Suppressor macrophage treated with lipopolysaccharide for 1 hour (primary cell): ENCODE results near the gene NOTCH1.
"Not testable (repeated sequence)": the region's sequence is repeated elsewhere in the genome, so short reads cannot be mapped to it uniquely, and the experiment has no call there.

Experiments used
- DNase-seq, 3 donors: peaks; one replicate each; pipeline ENCODE4 v3.0.0-alpha.2; 2020 to 2022

The NOTCH1 gene

DNA sequence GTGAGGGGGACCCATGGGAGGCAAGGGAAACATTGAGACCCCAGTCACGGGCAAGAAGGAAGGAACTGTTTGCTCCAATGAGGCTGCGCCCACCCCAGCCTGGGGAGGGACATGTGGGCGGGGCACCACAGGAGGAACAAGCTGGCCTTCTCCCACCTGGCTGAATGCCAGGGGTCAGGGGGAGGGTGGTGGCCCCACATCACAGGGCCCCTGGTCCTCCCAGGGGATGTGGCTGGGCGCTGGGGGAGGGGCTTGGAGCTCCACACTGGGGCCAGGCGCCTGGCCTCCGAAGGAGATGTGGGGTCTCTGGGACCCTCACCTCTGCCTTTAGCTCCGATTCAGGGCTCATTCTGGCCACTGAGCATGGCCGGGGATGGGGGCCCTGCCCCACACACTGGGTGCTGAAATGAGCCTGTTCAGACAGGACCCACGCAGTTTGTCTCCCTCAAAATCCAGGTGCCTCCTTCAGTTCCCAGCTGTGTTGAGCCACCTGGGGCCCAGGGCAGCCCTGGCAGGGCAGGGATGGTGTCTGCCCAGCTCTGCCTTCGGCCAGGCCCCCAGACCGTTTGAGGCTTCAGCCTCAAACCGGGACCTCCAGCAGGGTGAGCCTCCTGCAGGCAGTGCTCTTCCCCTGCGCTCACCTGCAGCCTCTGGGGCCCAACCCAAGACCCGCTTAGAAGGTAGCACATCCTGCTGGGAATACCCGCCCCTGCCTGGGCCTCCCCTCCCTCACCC, 33.2 kb upstream of the NOTCH1 start:
- peak; percentile 29 to 49 (median 35) for DNase-seq

DNA sequence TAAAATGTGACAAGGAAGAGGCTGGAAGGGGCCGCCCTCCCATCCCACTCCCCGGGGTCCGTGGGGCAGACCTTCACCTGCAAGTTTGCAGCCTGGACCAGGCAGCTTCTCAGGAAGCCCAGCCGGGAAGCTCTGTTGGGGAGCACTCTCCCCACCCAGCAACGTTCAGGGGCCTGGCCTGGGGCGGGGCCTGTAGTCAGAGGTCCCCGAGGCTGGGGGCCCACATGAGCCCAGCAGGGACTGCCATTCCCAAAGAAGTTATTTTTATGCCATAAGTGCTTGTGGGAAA, 32.7 kb upstream of the NOTCH1 start:
- no peak for DNase-seq

DNA sequence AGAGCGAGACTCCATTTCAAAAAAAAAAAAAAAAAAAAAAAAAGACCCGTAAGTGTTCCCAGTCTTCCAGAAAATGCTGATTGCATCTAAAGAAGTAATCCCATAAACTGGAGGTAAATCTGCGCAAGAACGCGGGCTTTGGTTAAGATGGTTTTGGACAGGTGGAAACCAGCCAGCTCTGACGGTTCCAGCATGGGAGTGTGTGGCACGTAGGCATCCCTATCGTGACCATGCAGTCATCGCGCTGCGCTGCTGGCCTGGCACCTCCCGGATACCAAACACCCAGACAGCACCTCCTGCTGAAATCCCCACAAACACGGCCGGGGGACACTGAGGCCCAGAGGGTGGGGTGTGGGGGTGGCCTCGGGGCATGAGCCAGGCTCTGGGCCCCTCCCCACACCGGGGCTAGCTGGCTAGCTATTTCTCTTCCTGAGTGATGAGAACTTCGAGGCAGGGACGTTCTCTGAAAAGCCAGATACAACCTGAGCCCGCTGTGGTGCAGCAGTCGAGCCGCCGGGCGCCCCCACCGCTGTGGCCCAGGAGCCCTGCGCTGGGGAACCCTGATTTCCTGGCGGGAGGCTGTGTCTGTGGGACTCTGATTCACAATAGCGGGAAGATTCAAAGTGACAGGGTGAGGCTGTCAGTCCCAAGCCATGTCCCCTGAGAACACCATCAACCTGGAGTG, 32.2 kb upstream of the NOTCH1 start:
- DNase-seq = peak in 1 of 3 donors; percentile 10

DNA sequence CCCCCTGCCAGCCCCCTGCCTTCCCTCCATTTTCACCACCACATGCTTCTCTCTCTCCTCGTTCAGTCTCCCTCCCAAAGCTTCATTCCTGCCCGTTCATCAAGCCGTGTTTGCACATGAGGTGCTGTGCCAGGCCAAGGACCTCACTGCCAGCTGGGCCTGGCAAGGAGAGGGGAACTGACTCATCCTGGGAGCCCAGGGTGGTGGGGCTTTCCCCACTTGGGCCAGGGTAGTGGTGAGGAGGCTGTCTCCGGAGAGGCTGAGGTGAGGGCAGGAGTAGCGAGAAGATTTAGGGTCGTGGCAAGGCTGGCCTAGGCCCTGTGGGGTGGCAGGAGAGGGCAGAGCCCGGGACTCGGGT, 30.4 kb upstream of the NOTCH1 start:
- DNase-seq = peak; percentile 80 to 89 (median 84)

DNA sequence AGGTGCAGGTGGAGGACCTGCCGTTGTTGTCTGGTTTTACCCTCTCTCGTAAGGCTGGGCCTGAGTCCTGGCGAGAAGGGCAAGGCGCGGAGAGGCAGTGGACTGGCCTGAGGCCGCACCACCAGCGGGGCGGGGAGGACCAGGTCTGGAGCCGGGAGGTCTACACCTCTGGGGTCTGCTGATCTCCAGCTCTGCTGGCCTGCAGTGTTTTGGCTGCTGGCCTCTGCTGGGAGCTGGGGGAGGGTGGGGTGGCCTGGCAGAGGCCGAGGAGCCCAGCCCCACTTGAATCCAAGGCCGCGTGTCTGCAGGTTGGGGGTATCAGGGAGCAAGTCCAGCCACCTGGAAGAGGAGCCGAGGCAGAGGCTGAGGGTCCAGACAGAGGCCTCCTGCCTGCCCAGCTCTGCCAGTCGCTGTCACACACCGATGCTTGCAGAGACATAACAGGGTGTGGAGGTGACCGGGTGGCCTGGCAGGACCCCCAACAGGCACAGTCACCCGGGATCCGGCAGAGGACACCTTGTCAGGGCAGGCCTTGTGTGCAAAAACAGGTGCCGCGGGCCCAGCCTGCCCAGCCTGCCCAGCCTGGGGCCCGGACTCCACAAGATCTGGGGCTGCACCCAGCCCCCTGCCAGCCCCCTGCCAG, 29.9 kb upstream of the NOTCH1 start:
- no peak for DNase-seq

DNA sequence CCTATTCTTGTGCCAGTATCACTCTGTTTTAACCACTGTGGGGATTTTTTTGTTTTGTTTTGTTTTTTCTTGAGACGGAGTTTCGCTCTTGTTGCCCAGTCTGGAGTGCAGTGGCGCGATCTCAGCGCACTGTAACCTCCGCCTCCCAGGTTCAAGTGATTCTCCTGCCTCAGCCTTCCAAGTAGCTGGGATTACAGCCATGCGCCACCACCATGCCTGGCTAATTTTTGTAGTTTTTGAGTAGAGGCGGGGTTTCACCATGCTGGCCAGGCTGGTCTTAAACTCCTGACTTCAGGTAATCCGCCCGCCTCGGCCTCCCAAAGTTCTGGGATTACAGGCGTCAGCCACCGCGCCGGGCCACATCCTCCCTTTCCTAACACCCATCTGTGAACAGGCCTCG, 28.8 kb upstream of the NOTCH1 start:
- DNase-seq = not testable (repeated sequence)

DNA sequence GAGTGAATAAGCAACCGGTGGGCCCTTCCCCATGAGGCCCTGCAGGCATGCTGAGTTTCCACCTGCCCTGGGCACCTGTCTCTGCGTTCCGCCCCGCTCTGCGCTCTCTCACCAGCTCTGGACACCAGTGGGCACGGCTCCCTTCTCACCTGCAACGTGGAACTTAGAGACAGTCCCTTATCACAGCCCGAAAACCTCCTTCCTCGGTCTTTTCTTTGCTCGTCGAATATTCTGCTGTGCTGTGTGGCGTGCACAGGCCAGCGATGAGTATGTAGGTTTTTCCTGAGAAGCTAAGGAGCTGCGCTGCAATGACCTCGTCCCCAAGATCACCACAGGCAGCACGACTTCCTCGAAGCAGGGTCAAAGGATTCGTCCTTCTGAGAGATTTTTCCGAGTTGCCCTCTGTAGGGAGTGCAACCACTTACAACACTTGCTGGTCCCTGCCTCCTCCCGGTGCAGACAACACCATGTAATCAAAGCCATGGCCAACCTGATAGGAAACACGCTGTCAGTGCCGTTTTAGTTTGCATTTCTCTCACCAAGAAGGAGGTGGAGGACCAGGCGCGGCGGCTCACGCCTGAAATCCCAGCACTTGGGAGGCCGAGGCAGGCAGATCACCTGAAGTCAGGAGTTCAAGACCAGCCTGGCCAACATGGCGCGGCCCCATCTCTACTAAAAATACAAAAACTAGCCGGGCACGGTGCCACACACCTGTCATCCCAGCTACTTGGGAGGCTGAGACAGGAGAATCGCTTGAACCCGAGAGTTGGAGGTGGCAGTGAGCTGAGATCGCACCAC, 27.2 kb upstream of the NOTCH1 start:
- no peak for DNase-seq

DNA sequence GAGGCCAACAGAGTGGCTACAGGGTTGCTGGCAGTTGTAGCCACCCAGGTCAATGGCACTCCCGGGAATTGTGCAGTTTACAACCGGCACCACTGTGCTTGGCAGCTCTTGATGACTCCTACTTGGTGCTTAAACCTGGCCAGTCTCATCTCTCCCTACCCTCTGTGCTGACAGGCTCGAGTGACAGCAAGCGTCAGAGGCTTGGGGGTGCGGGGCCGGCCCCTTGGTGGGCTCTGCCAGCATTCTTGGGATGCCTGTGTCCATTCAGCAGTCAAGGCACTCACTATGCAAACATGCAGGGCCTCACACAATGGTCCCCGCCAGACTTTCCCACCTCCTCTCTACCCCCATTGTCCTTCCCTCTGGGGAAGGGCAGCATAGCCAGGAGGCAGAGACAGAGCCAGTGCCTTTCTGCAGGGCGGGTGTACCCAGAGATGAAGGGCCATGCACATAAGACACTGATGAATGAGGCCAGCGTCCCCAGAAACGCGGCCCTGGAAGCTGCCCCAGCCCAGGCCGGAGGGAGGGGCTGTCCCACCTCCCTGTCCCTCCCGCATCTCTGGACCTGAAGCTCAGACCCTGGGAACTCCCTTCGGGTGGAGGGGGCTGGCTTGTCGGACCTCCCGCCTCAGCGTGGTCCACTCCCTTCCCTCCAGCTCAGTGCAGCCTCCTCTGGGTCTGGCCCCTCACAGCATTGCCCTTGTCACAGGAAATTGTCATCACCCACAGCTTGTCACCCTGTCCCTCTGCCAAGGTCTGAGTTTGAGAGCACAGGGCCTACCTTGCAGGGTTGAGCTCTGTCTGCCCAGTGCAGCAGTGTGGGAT, 26.4 kb upstream of the NOTCH1 start:
- DNase-seq = no peak

DNA sequence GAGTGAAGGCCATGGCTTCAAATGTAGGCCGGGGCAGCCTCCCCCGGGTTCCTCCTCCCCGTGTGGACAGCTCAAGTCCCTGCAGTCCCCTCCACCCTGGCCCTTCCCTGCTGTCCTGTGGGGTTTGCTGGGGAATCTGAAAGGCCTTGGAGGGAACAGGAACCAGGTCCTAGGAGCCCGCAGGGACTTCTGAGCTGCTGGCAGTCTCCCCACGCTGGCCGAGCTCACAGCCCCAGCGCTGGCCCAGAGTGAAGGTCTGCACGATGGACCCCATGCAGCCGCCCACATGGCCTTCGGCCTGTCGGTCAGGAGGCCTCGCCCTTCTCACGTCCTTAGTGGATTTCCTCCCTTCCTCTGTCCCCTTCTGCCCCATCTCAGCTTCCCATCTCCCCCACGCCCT, 25.7 kb upstream of the NOTCH1 start:
- DNase-seq = peak in 2 of 3 donors; percentile 31 to 54

DNA sequence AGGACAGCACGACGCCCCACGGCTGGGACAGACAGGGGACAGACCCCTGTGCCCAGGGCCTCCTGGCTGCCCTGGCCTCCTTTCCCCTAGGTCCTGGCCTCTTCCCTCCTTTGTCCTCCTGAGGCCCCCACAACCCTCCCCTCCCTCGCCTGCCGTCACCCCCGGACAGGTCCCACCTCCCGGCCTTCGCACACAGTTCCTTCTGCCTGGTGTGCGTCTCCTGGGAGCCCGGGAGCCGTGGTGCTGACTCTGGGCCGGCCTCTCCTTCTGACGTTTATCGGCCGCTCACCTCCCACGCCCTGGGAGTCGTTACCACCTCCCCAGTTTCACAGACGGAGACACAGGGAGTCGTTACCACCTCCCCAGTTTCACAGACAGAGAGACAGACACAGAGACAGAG, 25.1 kb upstream of the NOTCH1 start:
- DNase-seq = no peak

DNA sequence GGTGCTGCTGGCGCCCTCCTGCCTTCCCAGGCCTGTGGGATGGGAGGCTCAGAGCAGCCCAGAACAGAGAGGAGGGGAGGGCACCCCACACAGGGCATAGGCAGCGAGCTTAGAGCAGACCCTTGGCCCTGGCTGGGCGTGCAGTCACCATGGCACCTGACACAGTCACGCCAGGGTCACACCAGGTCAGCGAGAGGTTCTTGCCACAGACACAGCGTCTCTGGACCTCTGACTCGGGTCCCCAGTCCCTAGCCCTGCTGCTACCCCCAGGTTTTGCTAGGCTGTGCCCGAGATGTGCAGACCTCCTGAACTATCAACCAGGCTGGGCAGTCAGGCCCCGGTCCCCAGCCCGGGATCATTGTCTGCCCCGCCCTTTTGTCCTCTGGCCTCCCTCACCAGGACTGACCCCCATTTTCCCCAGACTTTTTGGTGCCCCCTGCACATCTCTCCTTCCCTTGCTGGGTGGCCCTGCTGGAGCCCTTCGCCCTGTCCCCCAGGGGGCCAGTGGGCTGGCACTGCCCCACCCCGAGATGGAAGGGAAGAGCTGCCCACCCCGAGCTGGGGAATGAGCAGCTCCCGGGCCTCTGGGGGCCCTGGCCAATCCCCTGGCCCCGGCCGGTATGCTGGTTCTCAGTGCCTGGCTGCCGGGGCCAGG, 24.5 kb upstream of the NOTCH1 start:
- no peak for DNase-seq

DNA sequence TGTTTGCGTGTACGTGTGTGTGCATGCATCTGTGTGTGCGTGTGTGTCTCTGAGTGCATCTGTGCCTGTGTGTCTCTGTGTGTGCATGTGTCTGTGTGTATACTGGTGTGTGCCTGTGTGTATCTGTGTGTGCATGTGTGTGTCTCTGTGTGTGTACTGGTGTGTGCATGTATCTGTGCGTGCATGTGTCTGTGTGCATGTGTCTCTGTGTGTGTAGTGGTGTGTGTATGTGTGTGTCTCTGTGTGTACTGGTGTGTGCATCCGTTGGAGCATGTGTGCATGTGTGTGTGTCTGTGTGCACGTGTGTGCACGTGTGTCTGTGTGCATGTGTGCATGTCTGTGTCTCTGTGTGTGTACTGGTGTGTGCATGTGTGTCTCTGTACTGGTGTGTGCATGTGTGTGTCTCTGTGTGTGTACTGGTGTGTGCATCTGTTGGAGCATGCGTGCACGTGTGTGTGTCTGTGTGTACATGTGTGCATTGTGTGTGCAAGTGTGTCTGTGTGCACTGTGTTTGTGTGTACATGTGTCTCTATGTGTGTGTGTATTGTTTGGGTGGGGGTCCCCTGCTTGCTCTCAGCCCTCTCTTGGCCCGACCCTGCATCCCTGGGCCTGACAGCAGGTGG, 23.8 kb upstream of the NOTCH1 start:
- DNase-seq = no peak

DNA sequence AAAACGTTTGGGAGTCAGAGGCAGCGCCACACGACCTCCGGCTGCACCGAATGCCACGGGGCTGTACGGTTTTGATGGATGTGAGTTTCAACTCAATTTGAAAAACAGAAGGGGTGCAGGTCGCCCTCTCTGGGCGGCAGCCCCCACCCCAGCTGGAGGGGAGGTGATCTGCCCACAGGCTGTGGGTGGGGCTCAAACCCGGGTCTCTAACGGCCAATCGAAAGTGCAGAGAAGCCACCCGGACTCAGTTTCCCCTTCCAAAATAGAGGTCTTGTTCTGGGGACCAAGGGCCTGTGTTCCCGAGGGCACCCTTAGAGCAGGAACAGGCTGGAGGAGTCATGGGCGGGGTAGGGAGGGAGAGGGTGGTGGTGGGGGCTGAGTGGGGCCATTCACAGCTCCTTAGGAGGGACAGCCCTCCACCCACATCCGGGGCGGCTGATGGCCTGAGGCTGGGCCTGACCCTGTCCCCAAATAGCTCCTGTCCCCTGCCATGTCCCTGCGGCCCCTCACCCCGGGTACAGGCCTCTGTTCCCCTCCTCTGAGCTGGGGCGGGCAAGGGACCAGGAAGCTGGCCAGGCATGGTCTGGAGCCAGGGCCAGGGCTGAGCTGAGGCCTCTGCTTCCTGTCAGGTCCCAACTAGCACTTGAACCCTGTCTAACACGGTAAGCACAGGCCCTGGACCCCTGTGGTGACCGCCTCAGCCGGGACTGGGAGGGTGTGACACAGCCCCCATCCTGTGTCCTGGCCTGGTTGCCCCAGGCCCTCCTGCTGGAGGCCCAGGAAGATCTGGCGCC, 22.6 kb upstream of the NOTCH1 start:
- no peak for DNase-seq

DNA sequence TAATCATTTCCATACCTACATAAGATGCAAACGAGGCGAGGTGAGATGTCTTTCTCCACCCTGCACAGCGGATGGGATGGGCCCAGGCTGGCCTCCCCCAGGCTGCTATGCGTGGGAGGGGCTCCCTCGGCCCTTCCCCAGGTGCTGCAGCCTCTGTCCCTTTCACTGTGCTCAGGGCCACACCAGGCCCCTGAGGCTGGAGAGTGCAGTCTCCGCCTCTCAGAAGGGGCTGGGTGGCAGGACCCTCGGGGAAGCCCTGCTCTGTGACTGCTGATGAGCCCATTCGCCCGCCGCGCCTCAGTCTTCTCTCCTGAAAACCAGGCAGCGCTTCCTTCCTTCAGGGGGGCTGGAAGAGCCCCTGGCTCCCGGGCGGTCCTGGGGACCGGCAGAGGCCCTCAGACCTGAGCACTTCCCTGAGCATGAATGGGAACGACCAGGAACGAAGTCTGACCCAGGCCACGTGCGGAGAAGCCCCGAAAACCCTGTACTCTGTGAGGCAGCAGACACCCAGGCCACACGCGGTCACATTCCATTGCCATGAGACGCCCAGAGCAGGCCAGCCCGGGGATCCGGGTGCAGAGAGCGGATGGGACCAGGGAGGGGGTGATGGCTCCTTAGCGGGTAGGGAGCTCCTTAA, 21.9 kb upstream of the NOTCH1 start:
- no peak for DNase-seq

DNA sequence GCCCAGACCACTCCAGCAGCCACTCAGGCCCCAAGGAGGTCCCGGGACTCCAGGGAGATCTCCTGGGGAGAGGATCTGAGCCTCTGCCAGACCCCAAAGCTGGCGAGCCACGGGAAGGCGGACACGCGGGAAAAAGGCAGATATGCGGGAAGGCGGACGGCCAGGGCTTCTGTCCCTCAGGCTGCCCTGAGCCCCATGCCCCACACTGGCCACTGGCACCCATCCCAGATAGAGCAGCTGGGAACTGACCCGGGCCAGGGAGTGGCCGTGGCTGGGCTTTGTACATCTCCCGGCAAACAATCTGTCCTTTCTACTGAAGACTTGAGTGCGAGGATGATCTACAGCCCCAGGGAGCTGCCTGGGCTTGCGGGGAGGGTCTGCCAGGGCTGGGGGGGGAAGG, 21.1 kb upstream of the NOTCH1 start:
- no peak for DNase-seq

DNA sequence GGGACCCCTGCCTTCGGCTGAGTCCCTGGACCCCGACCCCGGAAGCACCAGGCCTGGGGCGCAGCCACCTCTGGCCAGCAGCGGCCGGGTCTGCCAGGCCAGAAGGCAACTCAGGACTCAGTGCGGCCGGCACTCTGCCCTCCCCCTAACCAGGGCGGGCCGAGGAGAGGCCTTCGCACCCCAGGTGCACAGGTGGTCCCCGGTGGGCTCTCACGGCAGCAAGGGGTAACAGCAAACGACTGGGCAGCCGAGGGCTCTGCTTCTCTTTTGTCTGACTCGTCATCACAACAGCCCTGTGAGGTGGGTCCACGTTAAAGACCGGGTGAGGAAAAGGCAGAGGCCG, 20.7 kb upstream of the NOTCH1 start:
- no peak for DNase-seq

DNA sequence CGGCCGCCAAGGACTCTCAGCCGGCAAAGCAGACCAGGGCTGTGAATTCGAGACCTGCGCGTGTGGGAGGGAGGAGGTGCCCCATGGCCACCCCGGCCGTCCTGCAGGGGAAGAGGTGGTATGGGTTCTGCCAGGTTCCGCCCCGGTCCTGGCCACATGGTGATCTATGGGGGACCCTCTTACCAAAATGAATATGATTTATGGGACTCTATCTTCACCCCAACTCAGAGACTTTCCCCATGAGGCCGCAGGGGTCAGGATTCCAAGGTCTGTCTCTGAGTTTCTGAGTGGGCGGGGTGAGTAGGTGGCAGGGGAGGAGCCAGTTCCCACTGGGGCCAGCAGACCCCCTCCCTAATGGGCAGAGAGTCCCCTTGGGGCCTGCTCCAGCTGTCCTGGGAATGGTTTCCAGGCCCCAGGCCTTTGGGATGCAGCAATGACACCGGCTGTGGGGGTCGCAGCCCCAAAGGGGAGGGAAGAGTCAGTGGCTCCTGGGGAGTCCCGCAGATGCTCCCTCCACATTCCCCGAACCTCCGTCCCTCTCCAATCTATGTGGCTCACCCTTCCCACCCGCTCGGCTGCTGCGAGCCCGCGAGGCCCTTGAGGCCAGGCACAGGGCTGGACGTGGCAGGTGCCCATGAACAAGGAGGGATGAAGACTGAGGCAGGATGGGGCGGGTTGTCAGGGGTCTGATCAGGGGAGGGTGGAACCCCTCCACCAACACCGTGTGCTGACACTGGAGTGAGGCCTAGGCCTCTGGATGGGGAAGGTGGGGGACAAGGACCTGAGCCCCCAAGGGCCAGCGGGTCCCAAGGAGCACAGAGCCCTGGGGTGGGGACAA, 20.1 kb upstream of the NOTCH1 start:
- DNase-seq = no peak

DNA sequence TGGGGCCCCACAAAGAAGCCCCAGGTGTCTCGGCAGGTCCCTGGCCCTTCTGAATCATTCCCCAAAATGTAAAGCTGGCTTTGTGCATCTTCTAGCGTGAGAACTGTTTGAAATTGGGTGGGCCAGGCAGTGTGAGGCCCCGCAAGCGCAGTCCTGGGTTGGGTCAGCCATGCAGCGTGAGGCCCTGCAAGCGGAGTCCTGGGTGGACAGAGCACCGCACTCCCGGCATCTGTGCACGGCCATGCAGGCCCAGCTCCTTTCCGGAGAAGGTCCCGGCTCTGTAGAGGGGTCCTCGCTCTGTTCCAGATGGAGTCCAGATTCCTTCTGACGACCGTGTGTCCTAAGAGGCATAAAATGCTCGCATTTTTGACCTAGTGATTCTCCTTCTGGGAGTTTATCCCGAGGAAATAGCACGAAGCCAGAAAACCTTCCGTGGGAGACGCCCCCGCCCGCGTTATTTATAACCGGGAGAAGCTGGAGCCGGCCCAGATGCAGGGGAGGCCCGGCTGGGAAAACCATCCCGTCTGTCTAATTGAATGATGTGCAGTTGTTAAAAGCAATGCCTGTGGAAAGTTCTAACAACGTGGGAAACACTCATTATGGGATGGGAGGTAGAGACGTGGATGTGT, 19.4 kb upstream of the NOTCH1 start:
- DNase-seq = no peak

DNA sequence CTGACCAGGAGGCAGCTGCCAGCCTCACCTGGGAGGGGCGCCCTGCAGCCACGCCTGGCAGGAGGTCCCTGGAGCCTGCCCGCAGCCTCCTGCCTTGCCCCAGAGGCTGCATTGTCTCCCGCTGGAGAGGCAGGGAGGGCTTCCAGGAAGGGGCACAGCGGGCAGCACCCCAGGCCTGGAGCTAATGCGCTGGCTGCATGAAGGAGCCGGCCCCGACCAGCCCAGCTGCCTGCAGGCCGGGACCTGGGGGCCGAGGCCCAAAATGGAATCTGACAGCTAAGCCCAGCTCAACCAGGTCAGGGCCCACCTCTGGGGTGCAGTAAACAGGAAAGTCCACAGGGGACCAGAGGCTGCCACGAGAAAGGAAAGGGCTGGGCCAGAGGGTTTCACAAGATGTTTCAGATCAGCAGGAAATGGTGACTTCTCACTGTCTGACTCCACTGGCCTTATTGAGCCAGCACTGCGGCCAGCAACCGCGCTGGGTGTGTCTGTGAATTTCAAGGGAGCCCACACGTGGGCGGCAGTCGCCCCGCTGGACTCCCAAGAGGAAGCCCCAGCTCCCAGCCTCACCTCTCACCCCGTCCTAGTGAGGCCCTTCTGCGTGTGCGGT, 18.6 kb upstream of the NOTCH1 start:
- peak; percentile 97 to 99 (median 98) for DNase-seq
